Kidney (tissue), 14 donors: ENCODE measurements around the gene CNTN4. TPM values are rescaled to one million over a fixed set of nuclear protein-coding genes. Genes with fewer than 3 reads are reported as not detected.

Experiments
- DNase-seq, 5 donors: peaks; one replicate each; pipeline ENCODE4 v3.0.0-alpha.2; 2013 to 2020
- FAIRE-seq: peaks from 2 replicates; lab custom pipeline; 2012; peaks lifted over from hg19 to GRCh38; lab: Jason Lieb, UNC
- H3K27ac ChIP-seq, 2 donors: one replicate each; pipeline ENCODE4 v1.7.0; 2013; ENCODE audit warnings: low read depth in 2 of 2, low read length in 2 of 2, inconsistent platforms in 1 of 2
- H3K27me3 ChIP-seq: one replicate; pipeline ENCODE4 v1.7.1; 2013; ENCODE audit warnings: low read length, inconsistent platforms; ENCODE audit not compliant: control insufficient read depth, insufficient read depth
- H3K36me3 ChIP-seq, 3 donors: one replicate each; pipeline versions ENCODE4 v1.7.0 to v1.7.1; 2013; ENCODE audit warnings: low read length in 3 of 3, control low read depth in 1 of 3, inconsistent platforms in 1 of 3; ENCODE audit not compliant: insufficient read depth in 3 of 3, control insufficient read depth in 2 of 3
- H3K4me1 ChIP-seq, 3 donors: one replicate each; pipeline versions ENCODE4 v1.7.0 to v1.7.1; 2013; ENCODE audit warnings: low read length in 3 of 3, inconsistent platforms in 1 of 3, low read depth in 1 of 3; ENCODE audit not compliant: control insufficient read depth in 2 of 3, insufficient read depth in 2 of 3
- H3K4me3 ChIP-seq, 3 donors: one replicate each; pipeline versions ENCODE4 v1.7.0 to v1.8.1; 2013; ENCODE audit warnings: low read length in 3 of 3, control low read depth in 1 of 3, inconsistent platforms in 1 of 3
- H3K9ac ChIP-seq, 3 donors: one replicate each; pipeline versions ENCODE4 v1.7.0 to v1.7.1; 2013; ENCODE audit warnings: low read length in 3 of 3, control low read depth in 1 of 3, inconsistent platforms in 1 of 3
- H3K9me3 ChIP-seq, 3 donors: one replicate each; pipeline versions ENCODE4 v1.7.0 to v1.7.1; 2013; ENCODE audit warnings: low read length in 3 of 3, control low read depth in 1 of 3, inconsistent platforms in 1 of 3; ENCODE audit not compliant: control insufficient read depth in 2 of 3, insufficient read depth in 1 of 3
- intact Hi-C: fragments of 100-400 bp; cut with DNase I; formaldehyde crosslinking; loops from one replicate; pipeline ENCODE4 v1.11.1; 2022
- polyA plus RNA-seq: library from polyadenylated mRNA; stranded (reverse); fragments of 350-450 nt; fragmentation: Illumina TruSeq; extraction: RNeasy Lipid Tissue Mini Kit (QIAGEN cat#74804); gene quantifications from one replicate; pipeline ENCODE4 v1.2.3, GENCODE V29; 2014; ENCODE audit warnings: low read depth, low replicate concordance; ENCODE audit not compliant: insufficient read depth
- total RNA-seq: library from RNA; stranded (reverse); fragmentation: NEBNext Ultra II Directional; extraction: Animal tissue kit (Norgen Biotek cat#: 25700); gene quantifications from one replicate; pipeline ENCODE4 v1.2.1, GENCODE V29; 2021
- TF ChIP-seq, protein P1 (sequence below): IDR thresholded peaks from 3 replicates; pipeline ENCODE4 v1.5.1; 2012; ENCODE audit warnings: mild to moderate bottlenecking, moderate library complexity, borderline replicate concordance; ENCODE audit not compliant: insufficient read depth; ENCODE audit errors: extremely low read depth
- donor health status: control.
- donor health status: control.
- donor health status: control.
- donor health status: control.
- donor health status: control.
- donor health status: DM: yes; HTN: yes; CAD: no.
- donor health status: Normal renal cell carcinoma (clear cell type).

The CNTN4 gene
- total and polyA plus RNA-seq, 2 donors from 2014 or later = 2.2 to 13.4 TPM

DNA sequence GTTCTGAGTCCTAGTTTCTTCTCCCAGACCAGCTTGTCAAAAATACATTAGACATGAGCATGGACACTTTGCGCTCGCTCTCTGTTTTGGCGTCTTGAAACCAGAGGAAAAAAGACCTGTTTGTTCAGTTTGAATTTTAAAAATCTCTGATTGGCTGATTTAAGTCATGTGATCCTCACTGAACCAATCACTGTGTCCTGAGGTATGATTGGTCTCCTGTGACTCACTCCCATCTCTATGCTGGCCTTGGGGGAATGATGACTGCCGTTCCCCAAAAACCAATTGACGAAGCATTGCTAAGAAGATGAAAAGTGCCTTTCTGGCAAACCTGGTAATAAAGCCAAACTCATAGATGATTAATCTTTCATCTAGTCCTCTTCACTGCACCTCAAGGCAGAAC lies 755.0 kb downstream of the CNTN4 start:
- H3K4me1 ChIP-seq = no peaks in the 10 kb centered on the region
- H3K27ac ChIP-seq = no peak overlapping the region
- TF ChIP-seq, protein P1, sequence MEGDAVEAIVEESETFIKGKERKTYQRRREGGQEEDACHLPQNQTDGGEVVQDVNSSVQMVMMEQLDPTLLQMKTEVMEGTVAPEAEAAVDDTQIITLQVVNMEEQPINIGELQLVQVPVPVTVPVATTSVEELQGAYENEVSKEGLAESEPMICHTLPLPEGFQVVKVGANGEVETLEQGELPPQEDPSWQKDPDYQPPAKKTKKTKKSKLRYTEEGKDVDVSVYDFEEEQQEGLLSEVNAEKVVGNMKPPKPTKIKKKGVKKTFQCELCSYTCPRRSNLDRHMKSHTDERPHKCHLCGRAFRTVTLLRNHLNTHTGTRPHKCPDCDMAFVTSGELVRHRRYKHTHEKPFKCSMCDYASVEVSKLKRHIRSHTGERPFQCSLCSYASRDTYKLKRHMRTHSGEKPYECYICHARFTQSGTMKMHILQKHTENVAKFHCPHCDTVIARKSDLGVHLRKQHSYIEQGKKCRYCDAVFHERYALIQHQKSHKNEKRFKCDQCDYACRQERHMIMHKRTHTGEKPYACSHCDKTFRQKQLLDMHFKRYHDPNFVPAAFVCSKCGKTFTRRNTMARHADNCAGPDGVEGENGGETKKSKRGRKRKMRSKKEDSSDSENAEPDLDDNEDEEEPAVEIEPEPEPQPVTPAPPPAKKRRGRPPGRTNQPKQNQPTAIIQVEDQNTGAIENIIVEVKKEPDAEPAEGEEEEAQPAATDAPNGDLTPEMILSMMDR = no peak
- no peak overlapping the region for H3K9ac ChIP-seq
- intact Hi-C loops = no loop called here
- DNase-seq (no peak), FAIRE-seq (no peak)
- H3K36me3 ChIP-seq = no peaks in the 10 kb centered on the region
- no peaks in the 10 kb centered on the region for H3K27me3 ChIP-seq
- no peaks in the 10 kb centered on the region for H3K9me3 ChIP-seq
- no peak overlapping the region for H3K4me3 ChIP-seq

DNA sequence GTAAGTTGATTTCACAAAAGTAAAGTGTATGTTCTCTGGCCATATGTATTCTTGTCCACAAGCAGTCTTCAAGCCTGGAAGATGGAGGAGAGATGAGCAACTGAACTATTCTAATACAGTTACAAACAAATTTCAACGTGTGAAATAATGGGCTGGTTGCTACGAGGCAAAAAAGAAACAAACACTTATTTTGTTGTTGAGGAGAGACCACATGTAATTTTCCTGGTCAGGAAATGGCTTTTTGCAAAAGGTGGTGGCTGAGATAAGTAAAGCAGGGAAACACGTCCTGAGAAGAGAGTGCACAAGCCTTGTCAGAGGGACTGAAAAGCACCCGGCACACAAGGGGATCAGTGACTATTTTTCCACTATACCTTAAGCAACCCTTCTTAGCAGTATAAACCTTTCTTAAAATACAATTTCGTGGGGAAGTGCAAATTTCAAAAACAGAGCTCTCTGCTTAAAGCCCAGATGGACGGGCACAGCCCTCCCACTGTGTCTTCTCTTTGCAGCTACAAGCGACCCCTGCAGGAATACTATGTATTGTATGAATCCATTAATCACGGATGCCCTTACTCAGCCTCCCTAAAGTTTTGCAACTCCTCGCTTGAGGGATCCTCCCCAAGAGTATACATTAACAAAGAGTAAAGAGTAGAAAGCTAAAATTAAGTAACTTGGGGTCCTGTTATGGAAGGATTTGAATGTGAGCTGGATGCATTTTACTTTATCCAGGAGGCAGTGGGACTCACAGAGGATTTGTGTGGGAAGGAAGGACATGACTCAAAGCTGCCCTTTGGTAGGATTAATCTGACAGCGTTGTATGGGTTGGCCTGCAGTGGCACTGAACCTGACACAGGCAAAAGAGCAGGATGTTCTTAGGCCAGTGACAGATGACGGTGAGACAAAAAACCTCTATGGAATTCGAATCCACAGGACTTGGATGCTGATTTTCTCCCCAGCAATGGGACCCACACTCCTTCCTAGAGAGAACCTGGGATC lies 757.8 kb downstream of the CNTN4 start:
- Histone ChIP-seq H3K36me3 (no peaks in the 10 kb centered on the region), H3K27ac (no peak overlapping the region), H3K9me3 (no peaks in the 10 kb centered on the region), H3K4me1 (no peaks in the 10 kb centered on the region), H3K9ac (no peak overlapping the region), H3K4me3 (no peak overlapping the region), H3K27me3 (no peaks in the 10 kb centered on the region)
- intact Hi-C loops = no loop called here
- DNase-seq (peak in 2 of 5 donors; percentile 33 to 41), FAIRE-seq (no peak)
- TF ChIP-seq, protein P1 = no peak

DNA sequence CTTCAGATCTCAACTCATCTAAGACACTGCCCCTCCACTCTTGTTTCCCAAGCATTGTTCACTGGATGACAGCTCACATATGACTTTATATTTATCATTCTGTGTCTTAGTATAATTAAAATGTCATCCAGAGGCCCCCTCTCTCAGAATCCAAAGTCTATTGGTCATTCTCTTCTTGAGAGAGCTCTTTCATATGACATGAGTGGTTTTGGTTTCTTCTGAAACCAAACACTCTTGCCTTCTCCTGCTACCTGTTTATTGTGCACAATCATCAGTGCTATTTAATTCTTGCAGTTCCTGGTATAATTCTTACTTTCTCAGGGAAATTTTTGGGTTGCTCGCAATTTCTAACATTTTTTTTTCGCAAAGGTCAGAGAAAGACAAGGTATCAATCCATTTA lies 762.0 kb downstream of the CNTN4 start:
- TF ChIP-seq, protein P1 = no peak
- Histone ChIP-seq H3K9me3 (no peaks in the 10 kb centered on the region), H3K27me3 (no peaks in the 10 kb centered on the region), H3K36me3 (no peaks in the 10 kb centered on the region), H3K9ac (no peak overlapping the region), H3K4me1 (no peaks in the 10 kb centered on the region), H3K27ac (no peak overlapping the region), H3K4me3 (no peak overlapping the region)
- FAIRE-seq (no peak), DNase-seq (no peak)
- intact Hi-C loops = no loop called here
